ENCODE measurements around the gene P4HTM.

P4HTM gene

DNA sequence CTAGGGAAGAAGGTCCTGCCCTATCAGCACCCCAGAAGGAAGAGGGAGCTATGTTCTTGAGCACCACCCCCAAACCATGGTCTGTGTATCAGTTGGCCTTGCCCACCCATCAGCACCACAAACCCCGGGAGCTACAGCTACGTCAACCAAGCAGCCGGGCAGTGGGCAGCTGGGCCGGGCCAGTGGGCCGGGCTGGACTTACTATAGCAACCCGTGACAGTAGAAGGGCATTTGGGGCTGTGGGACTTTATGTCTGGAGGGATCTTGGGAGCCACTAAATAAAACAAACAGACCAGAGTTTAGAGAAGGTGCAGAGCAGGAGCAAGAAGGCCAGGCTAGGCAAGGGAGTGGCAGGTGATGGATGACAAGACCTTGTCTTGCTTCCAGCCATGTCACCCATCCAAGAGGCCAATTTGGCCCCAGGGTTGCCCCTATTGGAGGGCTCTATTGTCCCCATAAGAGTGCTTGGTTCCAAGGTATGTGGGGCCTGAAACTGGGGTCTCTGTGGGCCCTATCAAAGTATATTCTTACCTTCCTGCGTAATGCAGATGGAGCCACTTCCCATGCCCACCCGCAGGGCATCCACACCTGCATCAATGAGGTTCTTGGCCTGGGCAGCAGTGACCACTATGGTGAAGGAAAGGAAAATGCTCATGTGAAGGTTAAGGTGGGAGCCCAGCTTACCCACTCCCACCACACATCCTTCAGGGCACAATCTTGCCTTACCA, 35.9 kb downstream of the P4HTM start:
- DNase-seq = no peak

- no peak for DNase-seq
Observed at GRCh38 chr3:49026536-49026935, 36.5 kb downstream of the P4HTM start.

DNA sequence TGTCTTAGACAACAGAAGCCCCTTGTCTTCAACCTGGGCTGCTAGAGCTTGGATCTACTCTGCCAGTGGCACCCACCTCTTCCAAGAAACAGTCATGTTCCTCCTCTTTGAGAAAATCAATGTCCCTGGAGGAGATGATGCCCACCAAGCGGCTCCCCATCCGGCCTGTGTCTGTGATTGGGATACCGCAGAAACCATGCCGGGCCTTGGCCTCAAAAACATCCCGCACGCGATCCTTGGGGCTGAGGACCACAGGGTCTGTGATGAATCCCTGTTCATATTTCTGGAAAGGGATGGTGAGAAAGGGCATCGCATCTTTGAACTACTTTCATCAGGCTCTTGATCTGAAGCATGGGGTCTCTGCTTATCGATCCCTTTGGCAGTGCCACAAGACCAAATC, 37.6 kb downstream of the P4HTM start:
- no peak for DNase-seq

DNA sequence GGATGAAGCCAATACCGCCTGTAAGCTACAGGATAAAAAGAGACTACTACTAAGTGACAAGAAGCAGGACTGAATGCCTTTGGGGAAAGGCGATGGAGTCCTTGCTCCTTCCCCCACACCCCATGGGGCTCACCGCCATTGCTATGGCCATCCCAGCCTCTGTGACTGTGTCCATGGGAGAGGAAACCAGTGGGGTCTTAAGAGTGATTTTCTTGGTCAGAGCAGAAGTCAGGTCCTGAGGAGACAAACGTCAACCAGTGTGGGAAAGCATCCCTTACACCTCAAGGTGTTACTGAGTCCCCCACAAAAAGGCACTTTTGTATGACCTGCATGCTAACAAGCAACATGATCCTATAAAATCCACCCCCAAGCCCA, 38.2 kb downstream of the P4HTM start:
- DNase-seq = no peak

DNA sequence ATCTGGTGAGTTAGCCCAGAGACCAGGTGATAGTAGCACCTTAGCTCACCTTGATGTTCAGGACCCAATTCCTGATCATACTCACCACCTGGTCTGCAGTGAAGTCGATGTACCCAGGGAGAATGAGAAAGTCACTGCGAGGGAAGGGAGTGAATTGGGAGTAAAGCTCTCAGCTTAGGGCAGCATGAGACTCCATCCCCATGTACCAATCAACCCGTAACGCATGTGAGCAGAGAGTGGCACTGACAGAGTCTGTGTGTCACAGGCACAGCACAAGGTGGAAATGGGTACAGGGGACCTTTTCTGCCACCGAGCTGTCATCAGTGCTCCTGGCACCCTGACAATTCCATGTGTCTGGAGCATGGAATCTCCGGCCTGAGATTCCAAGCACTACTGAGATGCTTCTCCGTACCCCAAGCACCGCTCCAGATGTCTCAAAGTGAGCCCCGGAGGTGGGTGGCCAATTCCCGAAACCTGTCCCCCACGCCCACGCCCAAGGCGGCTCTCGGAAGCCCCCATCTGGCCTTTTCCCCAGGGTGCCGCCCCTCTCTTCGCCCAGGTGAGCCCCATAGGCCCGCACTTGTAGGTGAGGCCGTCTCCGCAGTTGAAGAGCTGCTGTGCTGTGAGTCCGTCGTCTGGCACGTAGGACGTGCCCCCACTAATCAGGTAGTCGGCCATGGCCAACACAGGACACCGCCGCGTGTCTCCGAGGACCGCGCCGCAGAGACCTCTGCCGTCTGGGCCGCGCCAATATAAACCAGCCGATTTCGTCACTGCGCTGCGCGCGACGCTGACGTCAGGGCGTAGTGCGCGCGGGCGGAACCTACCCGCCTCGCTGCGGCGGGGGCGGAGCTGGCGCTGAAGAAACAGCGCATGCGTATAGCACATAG, 38.9 kb downstream of the P4HTM start, which contains the start of gene IMPDH2:
Gene IMPDH2, minus strand, starts transcription at position 726 of the 890 bp plus-strand sequence. Its CDS starts 48 bp downstream, at position 678.
- DNase-seq = peak; percentile 93

DNA sequence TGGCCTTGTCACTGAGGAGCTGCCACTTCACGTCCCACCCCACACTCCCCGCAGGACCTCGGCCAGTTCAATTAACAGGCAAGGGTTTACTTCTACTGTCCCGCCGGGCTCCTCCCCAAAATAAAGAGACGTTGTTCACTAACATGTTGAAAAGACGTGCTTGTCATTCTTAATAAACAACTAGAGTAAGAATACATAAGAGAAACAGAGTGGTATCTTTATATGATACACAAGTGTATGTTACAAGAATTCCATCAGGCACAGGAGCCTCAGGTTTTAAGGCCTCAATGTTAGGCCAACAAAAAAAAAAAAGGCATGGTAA, 39.5 kb downstream of the P4HTM start:
- no peak for DNase-seq

DNA sequence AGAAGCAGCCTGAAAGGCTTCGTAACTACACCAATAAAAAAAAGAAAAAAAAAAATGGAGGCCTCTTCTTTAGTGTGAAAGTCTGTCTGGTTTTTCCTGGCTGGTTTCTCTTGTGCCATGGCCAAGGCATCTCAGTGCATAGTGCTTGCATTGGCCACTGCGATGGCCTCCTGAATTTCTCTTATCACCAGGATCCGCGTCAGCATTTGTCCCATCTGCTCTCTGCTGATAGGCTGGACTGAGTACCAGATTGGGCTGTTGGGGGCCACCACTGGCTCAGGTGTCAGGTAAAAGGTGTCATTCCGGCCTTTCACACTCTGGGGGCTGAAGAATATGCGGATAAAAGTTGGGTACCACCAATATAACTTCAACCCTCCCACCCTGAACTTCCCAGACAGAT, 40.3 kb downstream of the P4HTM start:
- DNase-seq = no peak

GRCh38 chr3:49032646-49033304, 42.7 kb downstream of the P4HTM start:
- DNase-seq = no peak

DNA sequence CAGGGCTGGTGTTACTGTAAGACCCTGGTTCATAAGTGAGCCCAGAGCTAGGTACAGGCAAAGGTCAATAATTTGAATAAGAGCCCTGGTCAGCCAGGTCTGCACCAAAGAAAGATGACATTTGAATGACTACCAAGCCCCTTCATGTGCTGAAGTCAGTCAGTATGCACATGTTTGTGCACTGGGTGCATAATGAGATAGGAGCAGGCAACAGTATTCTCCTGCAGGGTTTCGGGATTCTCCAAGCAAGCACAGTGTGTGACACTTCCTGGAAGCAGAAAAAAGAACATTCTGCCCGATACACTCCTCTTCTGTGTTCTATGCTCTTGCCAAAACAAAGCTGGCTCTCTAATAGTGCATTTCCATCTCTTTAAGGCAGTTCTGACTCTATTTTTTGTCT, 44.6 kb downstream of the P4HTM start:
- no peak for DNase-seq

DNA sequence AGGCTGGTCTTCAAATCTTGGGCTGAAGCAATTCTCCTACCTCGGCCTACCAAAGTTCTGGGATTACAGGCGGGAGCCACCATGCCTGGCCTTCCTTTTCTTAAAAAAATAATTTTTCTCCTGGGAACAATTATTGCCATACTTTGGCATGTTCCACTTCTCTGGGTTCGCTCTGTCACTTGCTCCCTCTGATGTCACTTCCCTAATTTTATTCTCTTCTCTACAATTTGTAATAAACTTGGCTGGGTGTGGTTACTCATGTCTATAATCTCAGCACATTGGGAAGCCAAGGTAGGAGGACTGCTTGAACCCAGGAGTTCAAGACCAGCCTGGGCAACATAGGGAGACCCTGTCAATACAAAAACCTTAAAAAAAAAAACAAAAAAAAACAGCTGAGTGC, 45.2 kb downstream of the P4HTM start:
- DNase-seq = no peak

- DNase-seq = no peak
Observed at GRCh38 chr3:49053543-49053942, 63.5 kb downstream of the P4HTM start.

- DNase-seq = no peak
Observed at GRCh38 chr3:49054344-49054862, 64.4 kb downstream of the P4HTM start.
